ENCODE measurements around the gene NTRK1.

NTRK1 gene

GRCh38 chr1:156893048-156893953 is 32.6 kb downstream of the NTRK1 start, which contains the start of gene PEAR1:
PEAR1 (plus strand) TSS chr1:156893718; CDS start chr1:156903927, 10,209 bp downstream.
- peaks cover 66% of the 10 kb centered on the region for H3K4me1 ChIP-seq
- peak within 1 kb of the TSS; percentile 74 for H3K4me2 ChIP-seq

GRCh38 chr1:156894001-156894400 is 33.3 kb downstream of the NTRK1 start:
- Histone ChIP-seq H3K27ac (no peak overlapping the region), H3K9ac (0 out of 2 replicates have a peak overlapping the region, but pooled peaks have one; percentile 7), H3K4me2 (peak overlapping the region; percentile 74), H3K9me3 (no peaks in the 10 kb centered on the region), H3K4me3 (peak overlapping the region; percentile 57; the same call in 1 of the 2 replicates), H3K36me3 (no peaks in the 10 kb centered on the region), H4K20me1 (no peaks in the 10 kb centered on the region), H3K27me3 (peaks cover 66% of the 10 kb centered on the region), H3K4me1 (peaks cover 70% of the 10 kb centered on the region)
- TF ChIP-seq Cebpa-rat (IDR thresholded peaks at IDR 0.05) = no peak

More at GRCh38 chr1:156893048-156893953, 32.6 kb downstream of the NTRK1 start, which contains the start of gene PEAR1:
- Histone ChIP-seq H3K36me3 (no peaks in the 10 kb centered on the region), H4K20me1 (no peaks in the 10 kb centered on the region), H3K27me3 (peaks cover 59% of the 10 kb centered on the region), H3K4me3 (peak within 1 kb of the TSS; percentile 57; the same call in 1 of the 2 replicates), H3K27ac (no peak within 1 kb of the TSS), H3K9me3 (no peaks in the 10 kb centered on the region), H3K9ac (0 out of 2 replicates have a peak within 1 kb of the TSS, but pooled peaks have one; percentile 7)
- no peak for TF ChIP-seq Cebpa-rat (IDR thresholded peaks at IDR 0.05)

GRCh38 chr1:156894711-156895454 is 34.2 kb downstream of the NTRK1 start:
- no peak for TF ChIP-seq Cebpa-rat (IDR thresholded peaks at IDR 0.05)
- peak overlapping the region; percentile 74 for H3K4me2 ChIP-seq
- peak overlapping the region; percentile 9; the same call in 1 of the 2 replicates for H3K27ac ChIP-seq
- no peaks in the 10 kb centered on the region for H3K9me3 ChIP-seq
- H3K9ac ChIP-seq = no peak overlapping the region
- no peaks in the 10 kb centered on the region for H4K20me1 ChIP-seq
- no peak overlapping the region for H3K4me3 ChIP-seq
- no peaks in the 10 kb centered on the region for H3K36me3 ChIP-seq
- peaks cover 72% of the 10 kb centered on the region for H3K27me3 ChIP-seq
- H3K4me1 ChIP-seq = peaks cover 63% of the 10 kb centered on the region

- TF ChIP-seq Cebpa-rat (IDR thresholded peaks at IDR 0.05) = no peak
- peak overlapping the region; percentile 9; the same call in 1 of the 2 replicates for H3K27ac ChIP-seq
- H3K9me3 ChIP-seq = no peaks in the 10 kb centered on the region
- H3K36me3 ChIP-seq = no peaks in the 10 kb centered on the region
- peaks cover 60% of the 10 kb centered on the region for H3K4me1 ChIP-seq
- H4K20me1 ChIP-seq = no peaks in the 10 kb centered on the region
- H3K9ac ChIP-seq = no peak overlapping the region
- peaks cover 72% of the 10 kb centered on the region for H3K27me3 ChIP-seq
- H3K4me3 ChIP-seq = no peak overlapping the region
- H3K4me2 ChIP-seq = peak overlapping the region; percentile 74; the same call in 1 of the 2 replicates
These were observed 34.8 kb downstream of the NTRK1 start for GRCh38 chr1:156895455-156895812.

GRCh38 chr1:156895927-156896326 is 35.3 kb downstream of the NTRK1 start:
- Histone ChIP-seq H3K36me3 (no peaks in the 10 kb centered on the region), H3K9ac (no peak overlapping the region), H4K20me1 (no peaks in the 10 kb centered on the region), H3K4me2 (no peak overlapping the region), H3K4me1 (peaks cover 60% of the 10 kb centered on the region), H3K9me3 (no peaks in the 10 kb centered on the region), H3K27me3 (peaks cover 72% of the 10 kb centered on the region), H3K27ac (no peak overlapping the region), H3K4me3 (no peak overlapping the region)
- TF ChIP-seq Cebpa-rat (IDR thresholded peaks at IDR 0.05) = no peak

GRCh38 chr1:156896490-156897033 is 35.9 kb downstream of the NTRK1 start:
- H3K9ac ChIP-seq = no peak overlapping the region
- peaks cover 60% of the 10 kb centered on the region for H3K4me1 ChIP-seq
- H3K4me3 ChIP-seq = no peak overlapping the region
- peak overlapping the region; percentile 71; the same call in 1 of the 2 replicates for H3K4me2 ChIP-seq
- H3K27me3 ChIP-seq = peaks cover 72% of the 10 kb centered on the region
- H4K20me1 ChIP-seq = no peaks in the 10 kb centered on the region
- H3K36me3 ChIP-seq = no peaks in the 10 kb centered on the region
- H3K27ac ChIP-seq = no peak overlapping the region
- no peaks in the 10 kb centered on the region for H3K9me3 ChIP-seq
- no peak for TF ChIP-seq Cebpa-rat (IDR thresholded peaks at IDR 0.05)

GRCh38 chr1:156897078-156897825 is 36.6 kb downstream of the NTRK1 start:
- no peak overlapping the region; the same call in 1 of the 2 replicates for H3K9ac ChIP-seq
- H3K4me3 ChIP-seq = no peak overlapping the region

GRCh38 chr1:156898161-156898566 is 37.5 kb downstream of the NTRK1 start:
- peaks cover 62% of the 10 kb centered on the region for H3K4me1 ChIP-seq
- no peak overlapping the region for H3K4me3 ChIP-seq
- no peak for TF ChIP-seq Cebpa-rat (IDR thresholded peaks at IDR 0.05)
- peak overlapping the region; percentile 60 for H3K27ac ChIP-seq
- H4K20me1 ChIP-seq = no peaks in the 10 kb centered on the region
- H3K36me3 ChIP-seq = no peaks in the 10 kb centered on the region
- peaks cover 56% of the 10 kb centered on the region for H3K27me3 ChIP-seq
- no peaks in the 10 kb centered on the region for H3K9me3 ChIP-seq
- peak overlapping the region; percentile 29; the same call in 1 of the 2 replicates for H3K9ac ChIP-seq
- H3K4me2 ChIP-seq = peak overlapping the region; percentile 71

More at GRCh38 chr1:156897078-156897825, 36.6 kb downstream of the NTRK1 start:
- peaks cover 67% of the 10 kb centered on the region for H3K4me1 ChIP-seq
- no peaks in the 10 kb centered on the region for H3K9me3 ChIP-seq
- peak overlapping the region; percentile 71 for H3K4me2 ChIP-seq
- H3K36me3 ChIP-seq = no peaks in the 10 kb centered on the region
- TF ChIP-seq Cebpa-rat (IDR thresholded peaks at IDR 0.05) = no peak
- peak overlapping the region; percentile 60; the same call in 1 of the 2 replicates for H3K27ac ChIP-seq
- H4K20me1 ChIP-seq = no peaks in the 10 kb centered on the region
- H3K27me3 ChIP-seq = peaks cover 65% of the 10 kb centered on the region

Measured in BLaER1 (cell line).